OCI-LY1 (cell line): ENCODE data around the gene TRANK1.

ENCODE experiments used
- H2AFZ ChIP-seq: fragments of 200-600 bp; sonication (generic), shearing (Covaris generic); 2 replicates; pipeline ENCODE4 v1.6.0; 2014; ENCODE audit warnings: antibody characterized with exemption, mild to moderate bottlenecking, low read length
- H3F3A ChIP-seq: fragments of 200-600 bp; sonication (generic), shearing (Covaris generic); 2 replicates; pipeline ENCODE4 v1.6.0; 2014; ENCODE audit warnings: mild to moderate bottlenecking, antibody characterized with exemption, low read length, moderate library complexity; ENCODE audit not compliant: insufficient read depth
- H3K27ac ChIP-seq: fragments of 200-600 bp; sonication (generic); 2 replicates; pipeline ENCODE4 v1.5.1; 2014; ENCODE audit warnings: low read length, mixed run types, mild to moderate bottlenecking, low read depth; ENCODE audit not compliant: poor library complexity, severe bottlenecking
- H3K27me3 ChIP-seq: fragments of 200-600 bp; sonication (generic); 2 replicates; pipeline ENCODE4 v1.6.0; 2014; ENCODE audit warnings: antibody characterized with exemption, mild to moderate bottlenecking, low read length, moderate library complexity; ENCODE audit not compliant: insufficient read depth
- H3K36me3 ChIP-seq: fragments of 200-600 bp; sonication (generic); 2 replicates; pipeline ENCODE4 v1.6.1; 2014; ENCODE audit warnings: mild to moderate bottlenecking, antibody characterized with exemption, low read length, moderate library complexity, mixed read lengths; ENCODE audit not compliant: insufficient read depth
- H3K4me1 ChIP-seq: fragments of 200-600 bp; sonication (generic); 2 replicates; pipeline ENCODE4 v1.5.1; 2014; ENCODE audit warnings: mild to moderate bottlenecking, low read length, moderate library complexity; ENCODE audit not compliant: insufficient read depth, severe bottlenecking
- H3K4me2 ChIP-seq: fragments of 200-600 bp; sonication (generic), shearing (Covaris generic); 2 replicates; pipeline ENCODE4 v1.6.1; 2014; ENCODE audit warnings: low read length
- H3K4me3 ChIP-seq: fragments of 200-600 bp; sonication (generic); 2 replicates; pipeline ENCODE4 v1.5.1; 2014; ENCODE audit warnings: low read length, low read depth, mild to moderate bottlenecking, mixed read lengths; ENCODE audit not compliant: poor library complexity, severe bottlenecking
- H3K79me2 ChIP-seq: fragments of 200-600 bp; shearing (Covaris generic); 2 replicates; pipeline ENCODE4 v1.6.1; 2016; ENCODE audit warnings: mixed run types, low read length, mixed read lengths; ENCODE audit not compliant: insufficient read depth
- H3K9ac ChIP-seq: fragments of 200-600 bp; sonication (generic), shearing (Covaris generic); 2 replicates; pipeline ENCODE4 v1.6.1; 2014; ENCODE audit warnings: mild to moderate bottlenecking, low read length, mixed read lengths
- H3K9me2 ChIP-seq: fragments of 200-600 bp; sonication (generic), shearing (Covaris generic); 2 replicates; pipeline ENCODE4 v1.6.1; 2014; ENCODE audit warnings: low read depth, mild to moderate bottlenecking, low read length, mixed read lengths
- H3K9me3 ChIP-seq: fragments of 200-600 bp; shearing (Covaris generic); 2 replicates; pipeline ENCODE4 v1.6.1; 2014; ENCODE audit warnings: low read length, mixed read lengths
- H4K20me1 ChIP-seq: fragments of 200-600 bp; sonication (generic), shearing (Covaris generic); 2 replicates; pipeline ENCODE4 v1.6.0; 2016; ENCODE audit warnings: mild to moderate bottlenecking, low read length; ENCODE audit not compliant: insufficient read depth
- EZH2 ChIP-seq: fragments of 200-600 bp; sonication (generic), shearing (Covaris generic); IDR thresholded peaks from 2 replicates; pipeline ENCODE4 v1.8.0; 2017; ENCODE audit warnings: borderline replicate concordance, mixed run types, mild to moderate bottlenecking, antibody characterized with exemption, low read length, moderate library complexity, mixed read lengths
- TF ChIP-seq, protein P1 (sequence below): fragments of 200-600 bp; sonication (generic), shearing (Covaris generic); IDR thresholded peaks from 2 replicates; pipeline ENCODE4 v1.5.1; 2017; ENCODE audit warnings: mild to moderate bottlenecking, antibody characterized with exemption, low read length, moderate library complexity, mixed read lengths

The TRANK1 gene

DNA sequence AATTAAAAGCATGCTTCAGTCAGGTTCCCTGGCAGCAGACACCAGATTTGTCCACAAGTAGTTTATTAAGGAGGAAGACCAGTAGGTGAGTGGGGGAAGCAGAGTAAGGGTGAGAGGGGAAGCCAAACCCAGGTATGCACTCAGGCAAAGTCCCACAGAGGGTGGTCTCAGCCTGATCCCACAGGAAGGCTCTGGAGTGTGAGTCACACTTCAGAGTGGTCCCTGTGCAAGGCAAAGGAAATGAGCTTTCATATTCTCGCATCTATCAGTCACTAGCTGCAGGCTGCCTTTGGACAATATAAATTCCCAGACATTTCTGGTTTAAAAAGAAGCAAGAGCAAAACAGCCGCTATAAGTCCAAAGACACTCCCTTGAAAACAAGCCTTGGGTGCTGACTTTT is 78.5 kb downstream of the TRANK1 start:
- no peaks in the 10 kb centered on the region for H4K20me1 ChIP-seq
- no peak overlapping the region for H3K4me3 ChIP-seq
- no peaks in the 10 kb centered on the region for H3K79me2 ChIP-seq
- no peak overlapping the region for H3K4me2 ChIP-seq
- H3K9ac ChIP-seq, result no peak overlapping the region
- H3F3A ChIP-seq, result no peaks in the 10 kb centered on the region
- no peaks in the 10 kb centered on the region for H3K9me2 ChIP-seq
- H3K9me3 ChIP-seq, result no peaks in the 10 kb centered on the region
- H2AFZ ChIP-seq, result no peak overlapping the region
- peaks cover 64% of the 10 kb centered on the region for H3K36me3 ChIP-seq
- H3K4me1 ChIP-seq, result peaks cover 3% of the 10 kb centered on the region
- TF ChIP-seq, protein P1, sequence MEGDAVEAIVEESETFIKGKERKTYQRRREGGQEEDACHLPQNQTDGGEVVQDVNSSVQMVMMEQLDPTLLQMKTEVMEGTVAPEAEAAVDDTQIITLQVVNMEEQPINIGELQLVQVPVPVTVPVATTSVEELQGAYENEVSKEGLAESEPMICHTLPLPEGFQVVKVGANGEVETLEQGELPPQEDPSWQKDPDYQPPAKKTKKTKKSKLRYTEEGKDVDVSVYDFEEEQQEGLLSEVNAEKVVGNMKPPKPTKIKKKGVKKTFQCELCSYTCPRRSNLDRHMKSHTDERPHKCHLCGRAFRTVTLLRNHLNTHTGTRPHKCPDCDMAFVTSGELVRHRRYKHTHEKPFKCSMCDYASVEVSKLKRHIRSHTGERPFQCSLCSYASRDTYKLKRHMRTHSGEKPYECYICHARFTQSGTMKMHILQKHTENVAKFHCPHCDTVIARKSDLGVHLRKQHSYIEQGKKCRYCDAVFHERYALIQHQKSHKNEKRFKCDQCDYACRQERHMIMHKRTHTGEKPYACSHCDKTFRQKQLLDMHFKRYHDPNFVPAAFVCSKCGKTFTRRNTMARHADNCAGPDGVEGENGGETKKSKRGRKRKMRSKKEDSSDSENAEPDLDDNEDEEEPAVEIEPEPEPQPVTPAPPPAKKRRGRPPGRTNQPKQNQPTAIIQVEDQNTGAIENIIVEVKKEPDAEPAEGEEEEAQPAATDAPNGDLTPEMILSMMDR, result no peak
- TF ChIP-seq EZH2, result no peak
- no peak overlapping the region for H3K27ac ChIP-seq
- H3K27me3 ChIP-seq, result no peaks in the 10 kb centered on the region

DNA sequence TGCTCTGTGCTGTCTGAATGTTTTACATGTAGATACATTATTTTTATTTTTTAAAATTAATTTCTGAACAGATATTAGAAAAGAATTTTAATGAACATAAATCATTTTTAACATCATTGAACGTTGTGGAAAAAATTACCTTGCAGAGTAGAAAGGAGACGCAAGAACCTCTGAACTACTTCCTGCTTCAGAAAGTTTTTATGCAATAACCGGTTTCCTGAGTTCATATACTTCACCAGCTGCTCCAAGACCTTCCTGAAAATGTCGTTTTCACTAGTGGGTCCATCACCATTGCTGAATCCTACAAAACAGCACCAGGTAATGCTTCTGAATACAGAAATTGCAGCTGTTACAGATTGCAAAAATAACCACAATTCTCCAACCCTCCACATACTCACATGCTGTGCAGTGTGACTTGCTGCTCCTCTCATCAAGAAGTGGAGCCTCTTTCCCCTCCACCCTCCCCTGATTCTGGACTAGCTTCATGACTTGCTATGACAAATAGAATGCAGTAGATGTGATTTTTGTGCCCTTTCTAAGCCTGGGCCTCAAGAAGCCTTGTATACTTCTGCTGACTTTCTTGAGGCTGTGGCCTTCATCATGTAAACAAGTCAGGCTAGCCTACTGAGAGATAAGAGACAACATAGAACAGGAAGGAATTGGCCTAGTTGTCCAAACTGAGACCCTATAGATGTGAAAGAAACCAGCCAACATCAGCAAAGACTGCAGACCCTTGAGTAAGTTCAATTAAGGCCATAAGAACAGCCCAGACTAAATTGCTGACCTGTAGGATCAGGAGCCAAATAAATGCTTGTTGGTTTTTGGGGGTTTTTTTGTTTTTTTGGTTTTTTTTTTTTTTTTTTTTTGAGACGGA is 80.4 kb downstream of the TRANK1 start:
- Histone ChIP-seq H3K9me2 (no peaks in the 10 kb centered on the region), H3F3A (no peaks in the 10 kb centered on the region), H2AFZ (no peak overlapping the region), H4K20me1 (no peaks in the 10 kb centered on the region), H3K9me3 (no peaks in the 10 kb centered on the region), H3K4me3 (no peak overlapping the region), H3K9ac (no peak overlapping the region), H3K27me3 (no peaks in the 10 kb centered on the region), H3K4me2 (no peak overlapping the region), H3K4me1 (peaks cover 3% of the 10 kb centered on the region), H3K36me3 (peaks cover 71% of the 10 kb centered on the region), H3K27ac (no peak overlapping the region), H3K79me2 (no peaks in the 10 kb centered on the region)
- TF ChIP-seq, protein P1, result no peak
- no peak for TF ChIP-seq EZH2

GRCh38 chr3:36862076-36862755 is 82.6 kb downstream of the TRANK1 start:
- H3K79me2 ChIP-seq, result no peaks in the 10 kb centered on the region
- H3K9me3 ChIP-seq, result no peaks in the 10 kb centered on the region
- no peak overlapping the region for H2AFZ ChIP-seq
- no peaks in the 10 kb centered on the region for H3K9me2 ChIP-seq
- no peaks in the 10 kb centered on the region for H3K4me1 ChIP-seq
- H3K9ac ChIP-seq, result no peak overlapping the region
- H3F3A ChIP-seq, result no peaks in the 10 kb centered on the region
- peaks cover 76% of the 10 kb centered on the region for H3K36me3 ChIP-seq
- H3K4me3 ChIP-seq, result no peak overlapping the region
- TF ChIP-seq, protein P1, result no peak
- TF ChIP-seq EZH2, result no peak
- H3K27ac ChIP-seq, result no peak overlapping the region
- no peak overlapping the region for H3K4me2 ChIP-seq
- H4K20me1 ChIP-seq, result no peaks in the 10 kb centered on the region
- no peaks in the 10 kb centered on the region for H3K27me3 ChIP-seq
